HG02840 (cell line): Measurements from ENCODE around the gene PAEP.

ENCODE experiments used
- ATAC-seq: cut with Tn5 transposase; IDR thresholded peaks from one replicate; pipeline ENCODE4 v1.9.1; 2021; ENCODE audit warnings: mild to moderate bottlenecking, moderate library complexity, moderate number of reproducible peaks; ENCODE audit not compliant: unreplicated experiment, low FRiP score

PAEP gene

GRCh38 chr9:135590486-135591079, 29.0 kb downstream of the PAEP start:
- ATAC-seq: no peak

DNA sequence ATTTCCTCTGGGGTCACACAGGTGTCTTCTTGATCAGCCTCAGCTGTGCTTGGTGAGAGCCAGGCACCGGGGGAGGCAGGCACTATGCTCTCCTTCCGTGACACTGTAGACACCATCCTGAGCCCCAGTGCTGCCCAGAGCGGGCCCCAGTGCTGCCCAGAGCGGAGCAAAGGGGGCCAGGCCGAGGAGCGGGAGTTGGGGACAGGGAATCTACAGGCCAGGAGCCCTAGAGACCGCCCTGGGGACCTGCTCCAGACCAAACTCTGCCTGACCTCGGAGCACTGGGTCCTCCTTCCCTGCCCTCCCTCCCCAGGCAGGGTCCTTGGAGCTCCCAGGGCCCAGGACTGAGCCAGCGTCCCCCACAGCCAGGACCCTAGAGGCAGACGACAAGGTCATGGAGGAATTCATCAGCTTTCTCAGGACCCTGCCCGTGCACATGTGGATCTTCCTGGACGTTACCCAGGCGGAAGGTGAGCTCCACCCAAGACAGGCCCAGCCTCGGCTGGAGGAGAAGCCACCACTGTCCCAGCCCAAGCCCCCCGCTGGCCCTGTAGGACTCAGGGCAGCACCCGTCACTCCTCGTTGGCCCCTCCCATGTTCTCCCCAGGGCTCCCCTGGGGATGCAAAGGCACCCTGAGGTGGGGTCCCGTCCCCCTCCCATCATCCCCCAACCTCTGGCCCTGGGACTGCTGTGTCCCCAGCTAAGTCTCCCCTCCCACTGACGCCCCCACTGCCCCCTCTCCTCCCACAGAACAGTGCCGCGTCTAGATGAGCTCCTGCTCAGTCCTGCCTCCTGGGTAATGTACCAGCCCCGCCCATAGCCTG, 30.2 kb downstream of the PAEP start:
- no peak for ATAC-seq

GRCh38 chr9:135592331-135592590, 30.7 kb downstream of the PAEP start:
- no peak for ATAC-seq

GRCh38 chr9:135592625-135593024, 31.1 kb downstream of the PAEP start:
- no peak for ATAC-seq

GRCh38 chr9:135596211-135596610, 34.7 kb downstream of the PAEP start:
- no peak for ATAC-seq

DNA sequence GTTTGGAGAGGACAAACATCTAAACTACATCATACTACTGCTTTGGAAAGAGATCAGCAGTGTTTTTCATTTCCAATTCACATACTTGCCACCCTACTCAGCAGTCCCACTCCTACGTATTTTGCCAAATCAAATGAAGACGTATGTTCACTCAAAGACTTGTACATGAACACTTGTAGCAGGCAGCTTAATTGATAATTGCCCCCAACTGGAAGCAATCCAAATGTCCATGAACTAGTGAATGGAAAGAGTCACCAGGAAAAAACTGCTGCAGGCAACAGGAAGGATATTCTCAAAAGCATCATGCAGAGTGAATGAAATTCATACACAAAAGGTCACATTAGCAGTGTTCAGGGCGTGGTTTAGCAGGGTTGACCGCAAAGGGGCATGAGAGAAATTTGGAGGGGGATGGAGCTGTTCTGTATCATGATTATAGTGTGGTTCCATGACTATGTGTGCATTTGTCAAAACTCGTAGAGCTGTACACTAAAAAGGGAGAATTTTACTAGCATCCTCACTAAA, 38.8 kb downstream of the PAEP start:
- ATAC-seq: no peak

DNA sequence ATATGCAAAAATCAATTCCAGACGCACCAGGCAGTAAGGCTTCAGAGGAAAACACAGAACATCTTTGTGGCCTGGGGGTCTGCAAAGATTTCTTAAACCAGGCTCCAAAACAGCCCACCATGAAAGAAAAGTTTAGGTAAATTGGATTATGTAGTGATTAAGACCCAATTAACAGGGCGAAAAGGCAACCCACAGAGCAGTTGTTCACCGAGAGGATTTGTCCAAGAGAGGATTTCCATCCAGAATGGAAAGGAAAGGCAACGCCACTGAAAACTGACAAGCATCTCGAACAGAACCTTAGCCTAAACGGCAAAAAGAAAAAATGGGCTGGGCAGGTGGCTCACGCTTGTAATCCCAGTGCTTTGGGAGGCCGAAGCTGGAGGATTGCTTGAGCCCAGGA, 40.4 kb downstream of the PAEP start:
- ATAC-seq: no peak

GRCh38 chr9:135602789-135603481, 41.4 kb downstream of the PAEP start:
- no peak for ATAC-seq

- ATAC-seq: no peak
Measured at GRCh38 chr9:135604437-135605237, 43.1 kb downstream of the PAEP start.

GRCh38 chr9:135605238-135605781, 43.8 kb downstream of the PAEP start:
- ATAC-seq: no peak

GRCh38 chr9:135606885-135607259, 45.3 kb downstream of the PAEP start:
- ATAC-seq: no peak

DNA sequence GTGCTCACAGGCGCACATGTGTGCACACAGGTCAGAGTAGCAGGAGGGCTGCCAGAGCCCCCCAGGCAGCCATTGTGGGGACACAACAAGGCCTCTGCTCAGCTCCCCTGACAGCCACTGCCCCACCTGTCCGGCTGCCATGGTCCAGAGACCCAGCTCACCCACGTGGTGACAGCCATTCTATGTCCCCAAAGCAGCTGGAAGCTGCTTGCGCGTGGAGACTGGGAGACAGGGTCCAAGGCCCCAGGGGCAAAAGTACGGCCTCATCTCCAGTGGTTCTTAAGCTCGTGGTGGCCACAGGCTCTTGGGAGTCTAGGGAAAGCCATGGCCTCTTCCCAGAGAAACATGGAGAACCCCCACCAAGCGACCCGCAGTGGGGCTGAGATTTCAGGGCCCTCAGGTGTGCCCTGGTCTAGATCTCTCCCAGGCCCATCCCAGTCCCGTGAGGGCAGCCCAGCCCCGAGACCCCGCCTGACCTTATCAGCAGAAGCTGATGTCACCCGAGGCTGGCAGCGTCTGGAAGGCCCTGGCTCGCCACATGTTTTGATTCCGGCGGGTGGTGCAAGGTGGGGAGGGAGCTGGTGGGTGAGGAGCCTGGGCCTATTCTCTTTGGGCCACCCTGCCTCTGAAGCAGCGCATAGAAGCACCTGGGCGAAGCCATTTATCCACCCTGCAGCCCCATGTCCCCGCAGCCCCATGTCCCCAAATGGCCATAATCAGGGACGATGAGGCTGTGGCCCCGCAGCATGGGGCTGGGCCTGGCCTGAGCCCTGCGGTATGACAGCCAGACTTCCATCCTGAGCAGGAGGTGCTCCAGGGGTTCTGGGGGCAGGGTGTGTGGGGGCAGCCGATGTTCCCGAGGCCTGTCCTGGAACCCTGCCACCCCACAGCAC, 46.1 kb downstream of the PAEP start:
- ATAC-seq: no peak

- no peak for ATAC-seq
Measured at GRCh38 chr9:135608294-135608998, 46.9 kb downstream of the PAEP start.

DNA sequence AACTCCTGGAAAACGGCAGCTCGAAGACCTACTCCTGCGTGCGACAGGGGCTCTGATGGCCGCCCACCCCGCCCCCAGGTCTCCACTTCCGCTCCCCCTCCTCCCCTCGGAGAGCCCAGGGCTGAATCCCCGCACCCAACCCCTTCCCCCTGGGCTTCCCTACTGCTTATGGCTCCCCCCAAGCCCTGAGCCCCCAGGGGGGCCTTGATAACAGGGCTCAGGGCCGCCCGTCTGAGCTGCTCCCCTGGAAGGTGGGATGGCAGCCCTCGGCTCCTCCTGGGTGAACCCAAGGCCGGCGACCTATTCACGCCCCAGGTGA, 47.4 kb downstream of the PAEP start:
- no peak for ATAC-seq

DNA sequence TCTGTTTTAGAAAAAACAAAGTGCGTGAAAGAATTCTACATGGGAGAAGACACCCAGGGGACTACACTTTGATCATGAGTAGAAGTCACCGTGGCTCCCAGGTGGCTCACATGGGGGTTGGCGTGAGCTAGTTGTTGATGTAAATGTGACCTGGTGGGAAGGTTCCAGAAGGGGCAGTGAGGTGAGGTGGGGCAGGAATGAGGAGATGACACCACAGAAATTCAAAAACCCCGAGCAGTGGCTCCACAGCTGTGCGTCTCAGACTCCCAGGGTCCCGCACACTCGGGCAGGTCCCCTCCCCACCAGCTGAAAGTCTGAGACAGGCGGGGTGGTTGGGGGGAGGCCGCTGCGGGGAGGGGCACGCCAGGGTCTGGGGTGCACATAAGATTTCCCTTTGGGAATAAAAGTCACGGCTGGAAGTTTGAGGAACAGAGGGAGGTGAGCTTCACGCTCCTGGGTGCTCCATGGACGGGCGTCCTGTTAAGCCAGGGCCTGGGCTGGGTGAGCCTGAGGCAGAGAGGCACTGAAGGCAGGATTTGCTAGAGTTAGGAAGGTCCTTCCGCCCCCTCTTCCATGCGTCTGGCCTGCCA, 47.9 kb downstream of the PAEP start:
- ATAC-seq: no peak

DNA sequence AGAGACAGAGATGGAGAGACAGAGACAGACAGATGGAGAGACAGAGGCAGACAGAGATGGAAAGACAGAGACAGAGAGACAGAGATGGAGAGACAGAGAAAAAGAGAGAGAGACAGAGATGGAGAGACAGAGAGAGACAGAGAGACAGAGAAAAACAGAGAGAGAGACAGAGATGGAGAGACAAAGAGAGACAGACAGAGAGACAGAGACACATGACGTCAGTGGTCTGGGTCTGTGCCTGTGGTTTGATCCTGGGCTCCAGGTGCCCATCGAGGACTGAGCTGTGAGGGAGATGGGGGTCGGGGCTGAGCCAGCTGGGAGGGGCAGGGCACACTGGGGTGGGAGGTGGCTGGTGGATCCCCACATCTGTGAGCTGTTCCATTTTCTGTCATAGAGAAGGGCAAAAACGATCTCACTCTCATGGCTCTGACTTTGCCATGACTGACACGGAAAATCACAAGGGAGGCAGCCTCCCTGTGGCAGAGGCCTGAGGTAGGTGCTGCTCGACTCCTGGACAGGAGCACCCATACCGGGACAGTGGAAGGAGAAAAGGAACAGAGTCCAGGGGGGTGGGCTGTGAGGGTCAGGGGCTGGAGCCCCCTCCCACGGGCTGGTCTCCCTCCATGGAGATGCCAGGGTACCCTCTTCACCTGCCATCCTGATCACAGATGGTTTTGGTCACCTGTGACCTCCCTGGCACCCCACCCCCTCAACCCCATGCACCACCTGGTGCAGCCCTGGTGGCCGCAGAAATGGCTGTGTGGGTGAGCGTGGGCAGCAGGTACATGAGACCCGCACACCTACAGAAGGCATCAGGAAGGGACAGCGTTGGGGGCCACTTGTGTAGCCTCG, 49.0 kb downstream of the PAEP start:
- ATAC-seq: no peak

- no peak for ATAC-seq
Measured at GRCh38 chr9:135611142-135611874, 49.8 kb downstream of the PAEP start.
